Esophagus squamous epithelium (tissue), 5 donors: ENCODE results near the gene APOL5. TPM values are rescaled to one million over a fixed set of nuclear protein-coding genes. Genes with fewer than 3 reads are reported as not detected.

ENCODE experiments used
- DNase-seq: peaks from one replicate; lab custom pipeline; 2025; lab: John Stamatoyannopoulos, UW
- H3K27ac ChIP-seq, 4 donors: fragments of 200-600 bp; sonication (generic); one replicate each; pipeline ENCODE4 v1.5.1; 2016 to 2019; ENCODE audit warnings: mild to moderate bottlenecking in 1 of 4
- H3K27me3 ChIP-seq, 4 donors: fragments of 200-600 bp; sonication (generic); 1 replicate in 3 of 4; 2 replicates in 1 of 4; pipeline versions ENCODE4 v1.5.1 to v1.6.0; 2017 to 2021; ENCODE audit warnings: antibody characterized with exemption in 1 of 4
- H3K36me3 ChIP-seq, 3 donors: fragments of 200-600 bp; sonication (generic); one replicate each; pipeline ENCODE4 v1.5.1; 2016 to 2019
- H3K4me1 ChIP-seq, 3 donors: fragments of 200-600 bp; sonication (generic); one replicate each; pipeline ENCODE4 v1.5.1; 2017 to 2019
- H3K4me3 ChIP-seq, 4 donors: fragments of 200-600 bp; sonication (generic); 1 replicate in 3 of 4; 2 replicates in 1 of 4; pipeline ENCODE4 v1.5.1; 2016 to 2019; ENCODE audit warnings: mild to moderate bottlenecking in 2 of 4, moderate library complexity in 1 of 4
- H3K9me3 ChIP-seq, 3 donors: fragments of 200-600 bp; sonication (generic); one replicate each; pipeline ENCODE4 v1.5.1; 2016 to 2019
- POLR2A ChIP-seq, 4 donors: fragments of 450-650 bp; IDR thresholded peaks; one replicate each; pipeline ENCODE4 v1.6.1; 2017; ENCODE audit warnings: antibody characterized with exemption in 4 of 4, mild to moderate bottlenecking in 4 of 4, moderate library complexity in 3 of 4
- WGBS, 2 donors: methylation state at CpG; one replicate each; pipeline ENCODE4 v1.1.5; 2018; 5-methylcytosine and 5-hydroxymethylcytosine counted together
- intact Hi-C: fragments of 100-400 bp; cut with DNase I; formaldehyde crosslinking; loops from one replicate; pipeline ENCODE4 v1.15.0; 2022
- total RNA-seq, 4 donors: library from RNA; depleted of rRNA; stranded (reverse); fragments of >200 nt; gene quantifications; one replicate each; pipeline ENCODE4 v1.1.0, GENCODE V29; 2016
- TF ChIP-seq, protein P1 (sequence below), 6 experiments: fragments of 450-650 bp in 4 of 6; fragments of 200-600 bp in 2 of 6; sonication (generic) in 2 of 6; IDR thresholded peaks; one replicate each; pipeline ENCODE4 v1.5.1; 2016 to 2019; ENCODE audit warnings: antibody characterized with exemption in 6 of 6, mild to moderate bottlenecking in 4 of 6, moderate library complexity in 4 of 6
- donor health status: DM: yes; HTN: yes; CAD: no.

APOL5 gene
- total RNA-seq, 4 donors from 2014 or later: not detected

DNA sequence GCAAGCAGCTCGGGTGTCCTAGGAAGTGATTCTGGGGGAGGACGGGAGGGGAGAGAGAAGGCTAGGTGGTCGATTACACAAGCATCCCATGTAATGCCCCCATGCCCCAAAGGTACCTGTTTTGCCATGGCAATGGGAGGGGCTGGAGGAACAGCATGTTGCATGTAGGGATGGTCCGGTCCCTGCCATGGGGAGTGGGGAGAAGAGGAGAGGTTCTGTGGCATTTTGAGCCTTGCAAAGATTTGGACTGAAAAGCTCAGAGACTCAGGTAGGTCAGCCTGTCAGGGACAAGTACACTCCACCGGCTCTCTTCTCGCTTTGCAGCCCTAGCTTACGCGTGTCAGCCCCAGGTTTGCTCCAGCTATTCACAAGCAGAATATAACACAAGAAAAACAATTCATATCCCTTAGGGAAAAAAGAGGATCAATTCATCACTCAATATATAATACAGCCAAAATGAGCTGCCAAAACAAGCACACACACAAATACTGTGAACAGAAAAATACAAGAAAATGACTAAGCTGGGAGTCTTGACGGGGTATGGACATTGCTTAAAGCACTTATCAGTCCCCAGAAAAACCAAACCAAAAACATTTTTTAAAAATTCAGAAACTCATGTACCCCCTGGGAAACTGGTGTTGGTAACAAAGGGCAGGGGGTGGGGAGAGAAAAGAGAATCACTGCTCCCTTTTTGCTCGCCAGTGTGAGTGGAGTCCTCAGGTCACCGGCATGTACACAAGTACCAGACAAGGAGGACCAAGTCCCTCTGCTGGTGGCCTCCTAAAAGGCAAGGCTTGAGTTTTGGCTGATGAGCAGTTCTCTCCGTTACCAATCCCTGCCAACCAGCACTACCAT is 21.6 kb downstream of the APOL5 start:
- no peaks in the 10 kb centered on the region for H3K9me3 ChIP-seq
- H3K4me3 ChIP-seq: no peak overlapping the region
- DNase-seq: no peak
- WGBS, 2 donors: 65 to 83% methylated on average over 12 of the region's 12 CpGs
- H3K4me1 ChIP-seq: peaks cover 0 to 26% (median under 1%) of the 10 kb centered on the region in 3 donors
- H3K36me3 ChIP-seq: peaks cover 0 to 76% (median 0%) of the 10 kb centered on the region in 3 donors
- intact Hi-C loops: no loop called here
- H3K27me3 ChIP-seq: no peaks in the 10 kb centered on the region
- H3K27ac ChIP-seq: no peak overlapping the region
- no peak for TF ChIP-seq POLR2A (IDR thresholded peaks at IDR 0.05)
- TF ChIP-seq, protein P1, sequence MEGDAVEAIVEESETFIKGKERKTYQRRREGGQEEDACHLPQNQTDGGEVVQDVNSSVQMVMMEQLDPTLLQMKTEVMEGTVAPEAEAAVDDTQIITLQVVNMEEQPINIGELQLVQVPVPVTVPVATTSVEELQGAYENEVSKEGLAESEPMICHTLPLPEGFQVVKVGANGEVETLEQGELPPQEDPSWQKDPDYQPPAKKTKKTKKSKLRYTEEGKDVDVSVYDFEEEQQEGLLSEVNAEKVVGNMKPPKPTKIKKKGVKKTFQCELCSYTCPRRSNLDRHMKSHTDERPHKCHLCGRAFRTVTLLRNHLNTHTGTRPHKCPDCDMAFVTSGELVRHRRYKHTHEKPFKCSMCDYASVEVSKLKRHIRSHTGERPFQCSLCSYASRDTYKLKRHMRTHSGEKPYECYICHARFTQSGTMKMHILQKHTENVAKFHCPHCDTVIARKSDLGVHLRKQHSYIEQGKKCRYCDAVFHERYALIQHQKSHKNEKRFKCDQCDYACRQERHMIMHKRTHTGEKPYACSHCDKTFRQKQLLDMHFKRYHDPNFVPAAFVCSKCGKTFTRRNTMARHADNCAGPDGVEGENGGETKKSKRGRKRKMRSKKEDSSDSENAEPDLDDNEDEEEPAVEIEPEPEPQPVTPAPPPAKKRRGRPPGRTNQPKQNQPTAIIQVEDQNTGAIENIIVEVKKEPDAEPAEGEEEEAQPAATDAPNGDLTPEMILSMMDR (IDR thresholded peaks at IDR 0.05): peak in 2 of 6 experiments; percentile 20 to 33

DNA sequence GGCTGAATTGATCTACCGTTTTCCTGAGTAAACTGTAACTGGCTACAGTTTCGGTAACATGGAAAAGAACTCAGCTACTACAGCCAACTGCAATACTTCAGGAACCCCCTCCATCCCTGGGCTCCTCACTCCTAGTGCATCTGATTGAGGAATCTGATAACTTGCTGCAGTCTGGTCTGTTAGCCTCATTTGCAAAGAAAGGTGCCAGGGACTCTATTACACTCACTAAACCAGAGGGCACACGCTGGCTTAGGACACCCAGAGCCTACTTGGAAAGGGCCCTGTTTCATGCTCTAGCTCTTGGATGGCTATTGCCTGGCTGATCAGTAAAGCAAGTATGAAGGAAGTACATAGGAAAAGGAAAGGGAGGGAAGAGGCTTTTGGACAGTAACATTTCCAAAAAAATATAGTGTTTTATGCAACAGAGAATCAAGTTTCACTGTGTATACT is 22.3 kb downstream of the APOL5 start:
- H3K27ac ChIP-seq: no peak overlapping the region
- H3K9me3 ChIP-seq: no peaks in the 10 kb centered on the region
- TF ChIP-seq, protein P1 (IDR thresholded peaks at IDR 0.05): no peak
- no peak for TF ChIP-seq POLR2A (IDR thresholded peaks at IDR 0.05)
- intact Hi-C loops: no loop called here
- H3K4me3 ChIP-seq: no peak overlapping the region
- H3K36me3 ChIP-seq: peaks cover 0 to 82% (median 0%) of the 10 kb centered on the region in 3 donors
- H3K4me1 ChIP-seq: peaks cover 0 to 24% (median 0%) of the 10 kb centered on the region in 3 donors
- WGBS, 2 donors: 60 to 61% methylated on average over 2 to 3 of the region's 3 CpGs
- no peaks in the 10 kb centered on the region for H3K27me3 ChIP-seq
- DNase-seq: no peak

GRCh38 chr22:35740616-35741015 is 22.9 kb downstream of the APOL5 start:
- no peaks in the 10 kb centered on the region for H3K27me3 ChIP-seq
- H3K36me3 ChIP-seq: peaks cover 0 to 89% (median 0%) of the 10 kb centered on the region in 3 donors
- no peak for DNase-seq
- 46 to 86% methylated on average over 1 of the region's 1 CpG for WGBS, 2 donors
- H3K9me3 ChIP-seq: no peaks in the 10 kb centered on the region
- TF ChIP-seq POLR2A (IDR thresholded peaks at IDR 0.05): no peak
- TF ChIP-seq, protein P1 (IDR thresholded peaks at IDR 0.05): no peak
- no peak overlapping the region for H3K27ac ChIP-seq
- peaks cover 0 to 24% (median 0%) of the 10 kb centered on the region in 3 donors for H3K4me1 ChIP-seq
- intact Hi-C loops: no loop called here
- no peak overlapping the region for H3K4me3 ChIP-seq

GRCh38 chr22:35742342-35743100 is 24.8 kb downstream of the APOL5 start:
- peaks cover 0 to 89% (median 0%) of the 10 kb centered on the region in 3 donors for H3K36me3 ChIP-seq
- intact Hi-C loops: no loop called here
- peaks cover 0 to 24% (median 0%) of the 10 kb centered on the region in 3 donors for H3K4me1 ChIP-seq
- no peak for DNase-seq
- TF ChIP-seq, protein P1 (IDR thresholded peaks at IDR 0.05): no peak
- TF ChIP-seq POLR2A (IDR thresholded peaks at IDR 0.05): no peak
- no peak overlapping the region for H3K4me3 ChIP-seq
- no peaks in the 10 kb centered on the region for H3K27me3 ChIP-seq
- WGBS, 2 donors: 85 to 95% methylated on average over 4 to 8 of the region's 9 CpGs
- no peaks in the 10 kb centered on the region for H3K9me3 ChIP-seq
- peak overlapping the region in 2 of 4 donors; percentile 24 to 57 for H3K27ac ChIP-seq
